Measurements from ENCODE around the gene TRAPPC8.

DNA sequence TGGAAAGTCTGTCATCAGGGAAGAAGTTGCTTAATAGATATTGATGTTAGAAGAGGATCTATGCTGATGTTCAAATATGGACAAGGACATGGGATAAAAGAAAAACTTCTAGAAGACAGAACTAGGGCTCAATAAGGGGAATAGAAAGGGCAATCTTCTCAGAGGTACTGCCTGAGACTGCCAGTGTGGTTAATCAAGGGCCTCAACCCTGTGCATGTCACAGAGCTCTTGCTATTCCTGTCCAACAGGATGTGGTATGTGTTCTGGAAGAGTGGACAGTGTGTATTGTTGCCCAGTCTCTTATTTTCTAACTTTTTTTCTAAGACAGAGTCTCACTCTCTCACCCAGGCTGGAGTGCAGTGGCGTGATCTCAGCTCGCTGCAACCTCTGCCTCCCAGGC lies 47.9 kb upstream of the TRAPPC8 start:
- TF ChIP-seq JUND (CRISPR knock-in tag; IDR thresholded peaks at IDR 0.05) (no peak), FOXA3 (CRISPR knock-in tag; IDR thresholded peaks at IDR 0.05) (no peak), ELF4 (CRISPR knock-in tag; IDR thresholded peaks at IDR 0.05; ENCODE audit: borderline replicate concordance) (no peak), ZFX (CRISPR knock-in tag; IDR thresholded peaks at IDR 0.05; ENCODE audit: low read depth) (no peak), KDM4B (CRISPR knock-in tag; IDR thresholded peaks at IDR 0.05) (no peak), JDP2 (CRISPR knock-in tag; IDR thresholded peaks at IDR 0.05; ENCODE audit: borderline replicate concordance) (no peak), ZNF530 (CRISPR knock-in tag; IDR thresholded peaks at IDR 0.05; ENCODE audit: low read depth) (no peak), SMAD3 (CRISPR knock-in tag; IDR thresholded peaks at IDR 0.05) (no peak)
- TF ChIP-seq, protein P1, sequence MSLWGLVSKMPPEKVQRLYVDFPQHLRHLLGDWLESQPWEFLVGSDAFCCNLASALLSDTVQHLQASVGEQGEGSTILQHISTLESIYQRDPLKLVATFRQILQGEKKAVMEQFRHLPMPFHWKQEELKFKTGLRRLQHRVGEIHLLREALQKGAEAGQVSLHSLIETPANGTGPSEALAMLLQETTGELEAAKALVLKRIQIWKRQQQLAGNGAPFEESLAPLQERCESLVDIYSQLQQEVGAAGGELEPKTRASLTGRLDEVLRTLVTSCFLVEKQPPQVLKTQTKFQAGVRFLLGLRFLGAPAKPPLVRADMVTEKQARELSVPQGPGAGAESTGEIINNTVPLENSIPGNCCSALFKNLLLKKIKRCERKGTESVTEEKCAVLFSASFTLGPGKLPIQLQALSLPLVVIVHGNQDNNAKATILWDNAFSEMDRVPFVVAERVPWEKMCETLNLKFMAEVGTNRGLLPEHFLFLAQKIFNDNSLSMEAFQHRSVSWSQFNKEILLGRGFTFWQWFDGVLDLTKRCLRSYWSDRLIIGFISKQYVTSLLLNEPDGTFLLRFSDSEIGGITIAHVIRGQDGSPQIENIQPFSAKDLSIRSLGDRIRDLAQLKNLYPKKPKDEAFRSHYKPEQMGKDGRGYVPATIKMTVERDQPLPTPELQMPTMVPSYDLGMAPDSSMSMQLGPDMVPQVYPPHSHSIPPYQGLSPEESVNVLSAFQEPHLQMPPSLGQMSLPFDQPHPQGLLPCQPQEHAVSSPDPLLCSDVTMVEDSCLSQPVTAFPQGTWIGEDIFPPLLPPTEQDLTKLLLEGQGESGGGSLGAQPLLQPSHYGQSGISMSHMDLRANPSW (CRISPR knock-in tag; IDR thresholded peaks at IDR 0.05; ENCODE audit: borderline replicate concordance) = no peak
- TF ChIP-seq, protein P2, sequence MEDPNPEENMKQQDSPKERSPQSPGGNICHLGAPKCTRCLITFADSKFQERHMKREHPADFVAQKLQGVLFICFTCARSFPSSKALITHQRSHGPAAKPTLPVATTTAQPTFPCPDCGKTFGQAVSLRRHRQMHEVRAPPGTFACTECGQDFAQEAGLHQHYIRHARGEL (CRISPR knock-in tag; IDR thresholded peaks at IDR 0.05) = no peak
- TF ChIP-seq, protein P3, sequence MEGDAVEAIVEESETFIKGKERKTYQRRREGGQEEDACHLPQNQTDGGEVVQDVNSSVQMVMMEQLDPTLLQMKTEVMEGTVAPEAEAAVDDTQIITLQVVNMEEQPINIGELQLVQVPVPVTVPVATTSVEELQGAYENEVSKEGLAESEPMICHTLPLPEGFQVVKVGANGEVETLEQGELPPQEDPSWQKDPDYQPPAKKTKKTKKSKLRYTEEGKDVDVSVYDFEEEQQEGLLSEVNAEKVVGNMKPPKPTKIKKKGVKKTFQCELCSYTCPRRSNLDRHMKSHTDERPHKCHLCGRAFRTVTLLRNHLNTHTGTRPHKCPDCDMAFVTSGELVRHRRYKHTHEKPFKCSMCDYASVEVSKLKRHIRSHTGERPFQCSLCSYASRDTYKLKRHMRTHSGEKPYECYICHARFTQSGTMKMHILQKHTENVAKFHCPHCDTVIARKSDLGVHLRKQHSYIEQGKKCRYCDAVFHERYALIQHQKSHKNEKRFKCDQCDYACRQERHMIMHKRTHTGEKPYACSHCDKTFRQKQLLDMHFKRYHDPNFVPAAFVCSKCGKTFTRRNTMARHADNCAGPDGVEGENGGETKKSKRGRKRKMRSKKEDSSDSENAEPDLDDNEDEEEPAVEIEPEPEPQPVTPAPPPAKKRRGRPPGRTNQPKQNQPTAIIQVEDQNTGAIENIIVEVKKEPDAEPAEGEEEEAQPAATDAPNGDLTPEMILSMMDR (CRISPR knock-in tag; IDR thresholded peaks at IDR 0.05) = no peak
